ENCODE measurements around the gene UBR4. TPM values are rescaled to one million over a fixed set of nuclear protein-coding genes. Genes with fewer than 3 reads are reported as not detected.

UBR4 gene
- total RNA-seq, 1 experiment from 2014 or later = 107 TPM

GRCh38 chr1:19064906-19065450, 145.1 kb downstream of the UBR4 start:
- BruUV-seq (replicated peaks) = no TSS peak
- Histone ChIP-seq H3K4me3 (replicated peaks in 1 of 2; ENCODE audit: low read depth in 1 of 2, low read length in 2 of 2) (no peak overlapping the region), H3K79me2 (ENCODE audit: insufficient read depth, low read length) (no peaks in the 10 kb centered on the region), H3K27ac (ENCODE audit: low read depth, low read length) (no peak overlapping the region), H4K20me1 (ENCODE audit: insufficient read depth) (no peaks in the 10 kb centered on the region), H3K9me3 (ENCODE audit: control insufficient read depth in 1 of 2, insufficient read depth in 1 of 2, low read depth in 1 of 2, low read length in 2 of 2) (no peaks in the 10 kb centered on the region), H3K4me2 (ENCODE audit: low read length) (no peak overlapping the region), H3K9ac (ENCODE audit: low read length) (no peak overlapping the region), H2AFZ (ENCODE audit: low read depth, low read length, poor library complexity, severe bottlenecking) (no peak overlapping the region), H3K36me3 (ENCODE audit: control insufficient read depth in 1 of 2, insufficient read depth in 2 of 2, low read length in 2 of 2) (no peaks in the 10 kb centered on the region), H3K9me2 (ENCODE audit: insufficient read depth) (no peaks in the 10 kb centered on the region), H3K27me3 (ENCODE audit: insufficient read depth, low read length) (no peaks in the 10 kb centered on the region), H3K4me1 (ENCODE audit: control insufficient read depth in 1 of 2, insufficient read depth in 2 of 2, low read length in 2 of 2) (peaks cover 19 to 22% of the 10 kb centered on the region in 2 experiments)
- TF ChIP-seq CBX3 (IDR thresholded peaks at IDR 0.05; ENCODE audit: low read depth) = no peak
- TF ChIP-seq YY1 (IDR thresholded peaks at IDR 0.05; ENCODE audit: extremely low read depth, insufficient replicate concordance, low read depth, low read length) = no peak
- no peak for TF ChIP-seq FOSL1 (IDR thresholded peaks at IDR 0.05; ENCODE audit: low read depth)
- no peak for TF ChIP-seq ZNF274 (IDR thresholded peaks at IDR 0.05; ENCODE audit: low read depth, low read length)
- TF ChIP-seq EGR1 (IDR thresholded peaks at IDR 0.05; ENCODE audit: low read depth) = no peak
- POLR2A ChIA-PET = no interaction called here
- no peak for ATAC-seq
- CTCF ChIA-PET = no interaction called here
- RAD21 ChIA-PET (ENCODE audit: low non-redundant PET in 1 of 2, low total read pairs in 2 of 2, uncharacterized antibody in 2 of 2, unreplicated experiment in 2 of 2) = no interaction called here
- DNase-seq (ENCODE audit: low read depth, low spot score) = no peak
- intact Hi-C loops (cut with micrococcal nuclease) = no loop called here

- Histone ChIP-seq H3K4me2 (ENCODE audit: low read length) (no peak overlapping the region), H2AFZ (ENCODE audit: low read depth, low read length, poor library complexity, severe bottlenecking) (no peak overlapping the region), H3K27me3 (ENCODE audit: insufficient read depth, low read length) (no peaks in the 10 kb centered on the region), H3K4me3 (replicated peaks in 1 of 2; ENCODE audit: low read depth in 1 of 2, low read length in 2 of 2) (no peak overlapping the region), H3K9me2 (ENCODE audit: insufficient read depth) (no peaks in the 10 kb centered on the region), H3K9ac (ENCODE audit: low read length) (no peak overlapping the region), H3K36me3 (ENCODE audit: control insufficient read depth in 1 of 2, insufficient read depth in 2 of 2, low read length in 2 of 2) (no peaks in the 10 kb centered on the region), H4K20me1 (ENCODE audit: insufficient read depth) (no peaks in the 10 kb centered on the region), H3K4me1 (ENCODE audit: control insufficient read depth in 1 of 2, insufficient read depth in 2 of 2, low read length in 2 of 2) (peaks cover 19 to 22% of the 10 kb centered on the region in 2 experiments), H3K9me3 (ENCODE audit: control insufficient read depth in 1 of 2, insufficient read depth in 1 of 2, low read depth in 1 of 2, low read length in 2 of 2) (no peaks in the 10 kb centered on the region), H3K27ac (ENCODE audit: low read depth, low read length) (no peak overlapping the region), H3K79me2 (ENCODE audit: insufficient read depth, low read length) (no peaks in the 10 kb centered on the region)
- RAD21 ChIA-PET (ENCODE audit: low non-redundant PET in 1 of 2, low total read pairs in 2 of 2, uncharacterized antibody in 2 of 2, unreplicated experiment in 2 of 2) = no interaction called here
- no TSS peak for BruUV-seq (replicated peaks)
- ATAC-seq (no peak), DNase-seq (ENCODE audit: low read depth, low spot score) (no peak)
- CTCF ChIA-PET = no interaction called here
- POLR2A ChIA-PET = no interaction called here
- TF ChIP-seq ATF3 (IDR thresholded peaks at IDR 0.05) (no peak), CEBPB (IDR thresholded peaks at IDR 0.05; ENCODE audit: low read depth) (no peak), YY1 (IDR thresholded peaks at IDR 0.05; ENCODE audit: extremely low read depth, insufficient replicate concordance, low read depth, low read length) (no peak), JUND (IDR thresholded peaks at IDR 0.05) (no peak), EZH2 (IDR thresholded peaks at IDR 0.05) (no peak), TCF7L2 (IDR thresholded peaks at IDR 0.05; ENCODE audit: borderline replicate concordance, extremely low read depth, insufficient read depth, insufficient read length) (no peak), ZFX (IDR thresholded peaks at IDR 0.05) (no peak), FOSL1 (IDR thresholded peaks at IDR 0.05; ENCODE audit: low read depth) (no peak), MAX (IDR thresholded peaks at IDR 0.05) (no peak), RAD21 (IDR thresholded peaks at IDR 0.05; ENCODE audit: low read depth) (no peak), ZNF274 (IDR thresholded peaks at IDR 0.05; ENCODE audit: low read depth, low read length) (no peak), REST (IDR thresholded peaks at IDR 0.05; ENCODE audit: low read depth) (no peak), SP1 (IDR thresholded peaks at IDR 0.05; ENCODE audit: low read depth) (no peak), CBX3 (IDR thresholded peaks at IDR 0.05; ENCODE audit: low read depth) (no peak), EGR1 (IDR thresholded peaks at IDR 0.05; ENCODE audit: low read depth) (no peak), SIN3A (IDR thresholded peaks at IDR 0.05; ENCODE audit: low read depth) (no peak), EZH2phosphoT487 (IDR thresholded peaks at IDR 0.05; ENCODE audit: borderline replicate concordance) (no peak)
- intact Hi-C loops (cut with micrococcal nuclease) = no loop called here
Measured at GRCh38 chr1:19063122-19063521, 146.9 kb downstream of the UBR4 start.

Measured in HCT116 (cell line).